Mucosa of descending colon (tissue), 3 donors: ENCODE results near the gene NUAK1. TPM values are rescaled to one million over a fixed set of nuclear protein-coding genes. Genes with fewer than 3 reads are reported as not detected.

Experiments used
- ATAC-seq: fragments of 200-7000 bp; cut with Tn5 transposase; one replicate; pipeline ENCODE4 v1.9.1; 2020; ENCODE audit warnings: mild to moderate bottlenecking, moderate library complexity
- DNase-seq, 3 donors: peaks; one replicate each; pipeline ENCODE4 v3.0.0-alpha.2; 2020
- H3K36me3 ChIP-seq: fragments of 200-600 bp; one replicate; pipeline ENCODE4 v1.8.0; 2021; ENCODE audit warnings: low read depth, mild to moderate bottlenecking
- H3K4me1 ChIP-seq: fragments of 200-600 bp; one replicate; pipeline ENCODE4 v1.8.0; 2021; ENCODE audit warnings: low read depth, mild to moderate bottlenecking
- H3K4me3 ChIP-seq: fragments of 200-600 bp; one replicate; pipeline ENCODE4 v1.8.0; 2021; ENCODE audit warnings: mild to moderate bottlenecking
- H3K9me3 ChIP-seq: fragments of 200-600 bp; one replicate; pipeline ENCODE4 v1.8.0; 2021; ENCODE audit warnings: mild to moderate bottlenecking
- intact Hi-C, 2 donors: fragments of 100-400 bp; cut with DNase I in 1 of 2; cut with micrococcal nuclease in 1 of 2; formaldehyde crosslinking; loops; one replicate each; pipeline versions ENCODE4 v1.11.0 to v1.11.1; 2022; cut with DNase I, micrococcal nuclease
- total RNA-seq, 3 donors: library from RNA; stranded (reverse); fragmentation: NEBNext Ultra II Directional in 2 of 3; extraction: Animal tissue kit (Norgen Biotek cat#: 25700) in 2 of 3; gene quantifications; one replicate each; pipeline versions ENCODE4 v1.2.1 to v1.2.4, GENCODE V29; 2021 to 2023
- TF ChIP-seq, protein P1 (sequence below): fragments of 200-600 bp; IDR thresholded peaks from one replicate; pipeline ENCODE4 v1.8.0; 2022; ENCODE audit warnings: antibody characterized with exemption, mild to moderate bottlenecking
- donor health status: DM: no; HTN: no; CAD: no; lungs with moderate emphysema.
- donor health status: DM: no; HTN: no; CAD: no.
- donor health status: DM: no; HTN: yes; CAD: no.

The NUAK1 gene
- total RNA-seq, 3 donors from 2014 or later, result 4.9 to 6.8 (median 5.4) TPM

- Histone ChIP-seq H3K4me3 (no peak overlapping the region), H3K4me1 (no peaks in the 10 kb centered on the region), H3K36me3 (no peaks in the 10 kb centered on the region), H3K9me3 (no peaks in the 10 kb centered on the region)
- no peak for ATAC-seq
- TF ChIP-seq, protein P1, sequence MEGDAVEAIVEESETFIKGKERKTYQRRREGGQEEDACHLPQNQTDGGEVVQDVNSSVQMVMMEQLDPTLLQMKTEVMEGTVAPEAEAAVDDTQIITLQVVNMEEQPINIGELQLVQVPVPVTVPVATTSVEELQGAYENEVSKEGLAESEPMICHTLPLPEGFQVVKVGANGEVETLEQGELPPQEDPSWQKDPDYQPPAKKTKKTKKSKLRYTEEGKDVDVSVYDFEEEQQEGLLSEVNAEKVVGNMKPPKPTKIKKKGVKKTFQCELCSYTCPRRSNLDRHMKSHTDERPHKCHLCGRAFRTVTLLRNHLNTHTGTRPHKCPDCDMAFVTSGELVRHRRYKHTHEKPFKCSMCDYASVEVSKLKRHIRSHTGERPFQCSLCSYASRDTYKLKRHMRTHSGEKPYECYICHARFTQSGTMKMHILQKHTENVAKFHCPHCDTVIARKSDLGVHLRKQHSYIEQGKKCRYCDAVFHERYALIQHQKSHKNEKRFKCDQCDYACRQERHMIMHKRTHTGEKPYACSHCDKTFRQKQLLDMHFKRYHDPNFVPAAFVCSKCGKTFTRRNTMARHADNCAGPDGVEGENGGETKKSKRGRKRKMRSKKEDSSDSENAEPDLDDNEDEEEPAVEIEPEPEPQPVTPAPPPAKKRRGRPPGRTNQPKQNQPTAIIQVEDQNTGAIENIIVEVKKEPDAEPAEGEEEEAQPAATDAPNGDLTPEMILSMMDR, result no peak
- DNase-seq, result no peak
- intact Hi-C loops, result no loop called here
Measured at GRCh38 chr12:106027286-106027685, 111.5 kb downstream of the NUAK1 start.

DNA sequence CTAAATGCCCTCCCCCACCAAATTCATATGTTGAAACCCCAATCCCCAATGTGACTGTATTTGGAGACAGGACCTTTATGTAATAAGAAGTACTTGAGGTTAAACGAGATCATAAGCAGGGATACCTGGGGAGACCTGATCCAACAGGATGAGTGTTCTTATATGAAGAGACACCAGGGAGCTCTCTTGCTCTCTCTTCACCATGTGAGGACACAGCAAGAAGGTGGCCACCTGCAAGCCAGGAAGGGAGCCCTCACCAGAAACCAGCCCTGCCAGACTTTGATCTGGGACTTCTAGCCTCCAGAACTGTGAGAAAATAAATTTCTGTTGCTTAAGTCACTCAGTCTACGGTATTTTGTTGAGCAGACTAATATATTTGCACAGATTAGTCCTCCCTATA is 113.6 kb downstream of the NUAK1 start:
- Histone ChIP-seq H3K4me3 (no peak overlapping the region), H3K9me3 (no peaks in the 10 kb centered on the region), H3K36me3 (no peaks in the 10 kb centered on the region), H3K4me1 (no peaks in the 10 kb centered on the region)
- ATAC-seq, result no peak
- intact Hi-C loops, result no loop called here
- no peak for DNase-seq
- TF ChIP-seq, protein P1, result no peak

DNA sequence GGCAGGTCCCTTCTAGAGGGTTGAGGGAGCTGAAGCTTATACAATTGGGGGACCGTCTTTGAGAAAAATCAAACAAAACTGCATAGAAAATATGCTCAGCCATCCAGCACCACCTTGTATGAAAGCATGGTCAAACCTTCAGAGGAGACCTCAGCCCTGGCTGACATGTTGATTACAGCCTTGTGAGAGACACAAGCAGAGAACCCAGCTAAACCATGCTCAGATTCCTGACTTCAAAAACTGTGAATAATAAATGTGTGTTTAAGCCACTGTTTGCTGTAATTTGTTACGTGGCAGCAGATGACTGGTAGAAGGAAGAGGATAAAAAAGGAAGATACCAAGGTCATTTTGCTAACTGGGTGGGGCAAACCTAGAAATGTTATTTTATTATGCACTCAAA is 115.7 kb downstream of the NUAK1 start:
- no peak overlapping the region for H3K4me3 ChIP-seq
- peaks cover 6% of the 10 kb centered on the region for H3K9me3 ChIP-seq
- H3K4me1 ChIP-seq, result no peaks in the 10 kb centered on the region
- DNase-seq (no peak), ATAC-seq (no peak)
- intact Hi-C loops, result no loop called here
- TF ChIP-seq, protein P1, result no peak
- no peaks in the 10 kb centered on the region for H3K36me3 ChIP-seq

GRCh38 chr12:106022568-106023012 is 116.2 kb downstream of the NUAK1 start:
- ATAC-seq, result no peak
- no peak for DNase-seq
- intact Hi-C loops, result no loop called here
- H3K9me3 ChIP-seq, result peaks cover 6% of the 10 kb centered on the region
- H3K4me1 ChIP-seq, result no peaks in the 10 kb centered on the region
- H3K4me3 ChIP-seq, result no peak overlapping the region
- TF ChIP-seq, protein P1, result no peak
- H3K36me3 ChIP-seq, result no peaks in the 10 kb centered on the region

GRCh38 chr12:106021516-106021915 is 117.2 kb downstream of the NUAK1 start:
- intact Hi-C loops, result no loop called here
- DNase-seq, result no peak
- TF ChIP-seq, protein P1, result no peak
- Histone ChIP-seq H3K9me3 (peaks cover 6% of the 10 kb centered on the region), H3K4me1 (no peaks in the 10 kb centered on the region), H3K4me3 (no peak overlapping the region), H3K36me3 (no peaks in the 10 kb centered on the region)
- ATAC-seq, result no peak

DNA sequence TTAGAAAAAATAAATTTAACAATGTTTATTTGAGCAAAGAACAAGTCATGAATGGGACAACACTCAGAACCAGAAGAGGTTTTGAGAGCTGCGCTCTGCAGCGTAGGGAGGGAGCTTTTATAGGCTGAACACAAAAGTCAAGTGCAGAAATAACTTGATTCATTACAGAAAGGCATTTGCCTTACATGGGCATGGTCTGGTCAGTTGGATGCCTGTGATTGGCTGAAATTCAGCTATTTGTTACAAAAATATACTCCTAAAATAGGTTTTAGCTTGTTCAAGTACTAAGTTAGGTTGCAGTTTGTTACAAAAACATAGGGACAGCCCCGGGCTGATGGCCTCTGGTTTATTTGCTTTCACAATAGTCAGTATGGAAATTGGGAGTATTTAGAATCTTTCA is 118.0 kb downstream of the NUAK1 start:
- TF ChIP-seq, protein P1, result no peak
- no peak for ATAC-seq
- H3K4me3 ChIP-seq, result no peak overlapping the region
- no peaks in the 10 kb centered on the region for H3K36me3 ChIP-seq
- intact Hi-C loops, result no loop called here
- no peaks in the 10 kb centered on the region for H3K4me1 ChIP-seq
- H3K9me3 ChIP-seq, result peaks cover 6% of the 10 kb centered on the region
- no peak for DNase-seq
